Testis (tissue), 3 donors: ENCODE measurements around the gene DYRK1A. TPM values are rescaled to one million over a fixed set of nuclear protein-coding genes. Genes with fewer than 3 reads are reported as not detected.

Source experiments
- DNase-seq: peaks from one replicate; pipeline ENCODE4 v3.0.0-alpha.2; 2019
- H3K27ac ChIP-seq, 2 donors: fragments of 200-600 bp; sonication (generic); one replicate each; pipeline ENCODE4 v1.5.1; 2019
- H3K27me3 ChIP-seq: fragments of 200-600 bp; sonication (generic); one replicate; pipeline ENCODE4 v1.5.1; 2019
- H3K36me3 ChIP-seq: fragments of 200-600 bp; sonication (generic); one replicate; pipeline ENCODE4 v1.5.1; 2017; ENCODE audit warnings: low read depth; ENCODE audit errors: missing control alignments
- H3K4me1 ChIP-seq: fragments of 200-600 bp; sonication (generic); one replicate; pipeline ENCODE4 v1.5.1; 2019
- H3K4me3 ChIP-seq, 2 donors: fragments of 200-600 bp; sonication (generic); one replicate each; pipeline ENCODE4 v1.5.1; 2017 to 2019
- H3K9me3 ChIP-seq: fragments of 200-600 bp; sonication (generic); one replicate; pipeline ENCODE4 v1.5.1; 2017
- POLR2A ChIP-seq: fragments of 450-650 bp; IDR thresholded peaks from one replicate; pipeline ENCODE4 v1.6.1; 2017; ENCODE audit warnings: antibody characterized with exemption, mild to moderate bottlenecking, moderate library complexity
- WGBS, 2 donors: methylation state at CpG; one replicate each; pipeline ENCODE4 v1.1.5; 2018; 5-methylcytosine and 5-hydroxymethylcytosine counted together
- intact Hi-C: fragments of 100-400 bp; cut with DNase I; formaldehyde crosslinking; loops from one replicate; pipeline ENCODE4 v1.15.1; 2023; ENCODE audit warnings: low total_unique reads
- polyA plus RNA-seq: library from polyadenylated mRNA; stranded (reverse); fragments of 350-450 nt; fragmentation: Illumina TruSeq; extraction: RNeasy Lipid Tissue Mini Kit (QIAGEN cat#74804); gene quantifications from one replicate; pipeline ENCODE4 v1.2.3, GENCODE V29; 2014; ENCODE audit warnings: low read depth, low replicate concordance; ENCODE audit not compliant: insufficient read depth
- total RNA-seq, 2 donors: library from RNA; depleted of rRNA; stranded (reverse); fragments of >200 nt; gene quantifications; one replicate each; pipeline ENCODE4 v1.2.3, GENCODE V29; 2016
- TF ChIP-seq, protein P1 (sequence below), 3 experiments: fragments of 450-650 bp in 2 of 3; fragments of 200-600 bp in 1 of 3; sonication (generic) in 1 of 3; IDR thresholded peaks; one replicate each; pipeline ENCODE4 v1.5.1; 2016 to 2019; ENCODE audit warnings: antibody characterized with exemption in 3 of 3, mild to moderate bottlenecking in 2 of 3, moderate library complexity in 1 of 3

Gene DYRK1A
- total and polyA plus RNA-seq, 3 donors from 2014 or later, result 68.6 to 166 (median 141) TPM

DNA sequence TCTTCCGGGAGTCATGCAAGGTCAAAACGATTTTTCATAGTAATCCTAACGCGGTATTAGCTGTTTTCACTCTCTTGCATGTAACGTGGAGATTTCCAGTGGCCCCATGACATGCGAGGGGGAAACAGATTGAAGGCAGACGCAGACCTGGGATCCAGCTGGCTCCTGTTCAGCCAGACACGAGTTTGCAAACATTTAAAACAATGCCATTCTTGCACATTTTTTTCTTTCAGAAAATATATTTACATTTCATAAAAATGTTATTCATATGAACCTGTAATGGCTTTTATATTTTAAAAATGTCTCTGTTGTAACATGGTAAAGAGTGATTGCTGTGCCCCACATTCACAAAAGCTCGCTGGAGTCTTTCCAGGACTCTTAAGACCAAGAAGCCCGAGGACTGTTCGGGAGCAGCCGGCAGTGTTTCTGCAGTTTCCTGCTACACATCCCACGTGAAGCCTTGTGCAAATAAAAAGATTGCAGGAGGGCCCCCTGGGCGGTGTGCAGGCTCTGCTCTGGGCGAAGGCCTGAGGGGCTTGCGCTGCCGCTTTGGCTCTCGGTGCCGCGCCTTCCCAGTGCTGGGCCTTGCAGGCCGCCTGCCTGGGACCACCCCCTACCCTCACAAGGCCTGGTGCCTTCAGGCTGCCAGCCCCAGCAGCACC lies 184.9 kb downstream of the DYRK1A start:
- Histone ChIP-seq H3K4me3 (no peak overlapping the region), H3K4me1 (peaks cover 19% of the 10 kb centered on the region), H3K27ac (peak overlapping the region in 1 of 2 donors; percentile 6), H3K36me3 (no peaks in the 10 kb centered on the region), H3K27me3 (no peaks in the 10 kb centered on the region), H3K9me3 (no peaks in the 10 kb centered on the region)
- peak; percentile 48 for DNase-seq
- intact Hi-C loops, result loop anchor here (10.0 kb wide), 1 partner anchor 207 kb away; no protein-coding TSS in a partner anchor
- 38 to 43% methylated on average over 13 to 21 of the region's 21 CpGs for WGBS, 2 donors
- no peak for TF ChIP-seq POLR2A
- TF ChIP-seq, protein P1, sequence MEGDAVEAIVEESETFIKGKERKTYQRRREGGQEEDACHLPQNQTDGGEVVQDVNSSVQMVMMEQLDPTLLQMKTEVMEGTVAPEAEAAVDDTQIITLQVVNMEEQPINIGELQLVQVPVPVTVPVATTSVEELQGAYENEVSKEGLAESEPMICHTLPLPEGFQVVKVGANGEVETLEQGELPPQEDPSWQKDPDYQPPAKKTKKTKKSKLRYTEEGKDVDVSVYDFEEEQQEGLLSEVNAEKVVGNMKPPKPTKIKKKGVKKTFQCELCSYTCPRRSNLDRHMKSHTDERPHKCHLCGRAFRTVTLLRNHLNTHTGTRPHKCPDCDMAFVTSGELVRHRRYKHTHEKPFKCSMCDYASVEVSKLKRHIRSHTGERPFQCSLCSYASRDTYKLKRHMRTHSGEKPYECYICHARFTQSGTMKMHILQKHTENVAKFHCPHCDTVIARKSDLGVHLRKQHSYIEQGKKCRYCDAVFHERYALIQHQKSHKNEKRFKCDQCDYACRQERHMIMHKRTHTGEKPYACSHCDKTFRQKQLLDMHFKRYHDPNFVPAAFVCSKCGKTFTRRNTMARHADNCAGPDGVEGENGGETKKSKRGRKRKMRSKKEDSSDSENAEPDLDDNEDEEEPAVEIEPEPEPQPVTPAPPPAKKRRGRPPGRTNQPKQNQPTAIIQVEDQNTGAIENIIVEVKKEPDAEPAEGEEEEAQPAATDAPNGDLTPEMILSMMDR (IDR thresholded peaks at IDR 0.05), result no peak

DNA sequence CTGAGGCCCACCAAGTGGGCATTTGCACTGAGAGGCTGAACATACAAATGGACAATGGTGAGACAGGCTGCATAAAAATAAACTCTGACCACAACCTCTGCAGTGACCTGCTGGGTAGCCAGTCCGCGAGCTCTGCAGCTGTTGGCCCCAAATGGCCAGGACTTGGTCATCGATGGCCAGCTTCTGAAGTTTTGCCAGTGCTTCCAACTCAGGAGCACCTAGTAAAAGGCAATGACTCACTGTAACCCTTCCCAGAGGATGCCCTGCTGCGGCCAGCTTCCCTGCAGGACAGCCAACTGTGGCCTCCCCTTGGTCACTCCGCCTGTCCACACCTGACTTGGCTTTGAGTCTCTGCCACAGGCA lies 185.4 kb downstream of the DYRK1A start:
- no peak for DNase-seq
- no peaks in the 10 kb centered on the region for H3K9me3 ChIP-seq
- WGBS, 2 donors, result 80 to 83% methylated on average over 3 to 5 of the region's 5 CpGs
- H3K4me1 ChIP-seq, result peaks cover 19% of the 10 kb centered on the region
- peak overlapping the region in 1 of 2 donors; percentile 73 for H3K27ac ChIP-seq
- TF ChIP-seq POLR2A, result no peak
- TF ChIP-seq, protein P1 (IDR thresholded peaks at IDR 0.05), result no peak
- intact Hi-C loops, result loop anchor here (10.0 kb wide), 1 partner anchor 207 kb away; no protein-coding TSS in a partner anchor
- no peak overlapping the region for H3K4me3 ChIP-seq
- H3K36me3 ChIP-seq, result no peaks in the 10 kb centered on the region
- no peaks in the 10 kb centered on the region for H3K27me3 ChIP-seq

DNA sequence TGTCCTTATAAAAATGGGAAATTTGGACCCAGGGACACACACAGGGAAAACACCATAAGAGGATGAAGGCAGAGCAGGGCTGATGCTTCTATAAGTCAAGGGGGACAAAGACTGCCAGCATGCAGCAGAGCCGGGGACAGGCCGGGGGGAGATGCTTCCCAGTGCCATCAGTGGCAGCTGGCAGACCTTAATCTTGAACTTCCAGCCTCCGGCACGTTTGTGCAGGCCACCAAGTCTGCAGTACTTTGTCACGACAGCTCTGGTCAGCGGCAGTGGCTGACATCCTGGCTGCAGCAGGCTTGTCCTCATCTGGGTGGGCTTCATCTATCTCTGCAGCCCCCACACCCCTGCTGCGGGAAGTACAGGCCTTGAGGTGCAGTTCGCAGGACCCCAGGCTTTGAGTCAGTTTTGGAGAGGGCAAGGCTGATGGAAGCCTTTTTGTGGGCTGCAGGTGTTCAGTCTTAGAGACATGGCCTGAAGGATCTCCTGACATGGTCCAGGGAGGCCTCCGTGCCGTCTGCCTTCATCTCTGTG lies 186.0 kb downstream of the DYRK1A start:
- peak overlapping the region; percentile 47 to 73 for H3K27ac ChIP-seq
- H3K27me3 ChIP-seq, result no peaks in the 10 kb centered on the region
- no peak overlapping the region for H3K4me3 ChIP-seq
- peaks cover 19% of the 10 kb centered on the region for H3K4me1 ChIP-seq
- no peaks in the 10 kb centered on the region for H3K9me3 ChIP-seq
- no peak for DNase-seq
- TF ChIP-seq, protein P1 (IDR thresholded peaks at IDR 0.05), result no peak
- no peak for TF ChIP-seq POLR2A
- intact Hi-C loops, result loop anchor here (10.0 kb wide), 1 partner anchor 208 kb away; no protein-coding TSS in a partner anchor
- H3K36me3 ChIP-seq, result no peaks in the 10 kb centered on the region
- 71 to 82% methylated on average over 7 to 10 of the region's 10 CpGs for WGBS, 2 donors

DNA sequence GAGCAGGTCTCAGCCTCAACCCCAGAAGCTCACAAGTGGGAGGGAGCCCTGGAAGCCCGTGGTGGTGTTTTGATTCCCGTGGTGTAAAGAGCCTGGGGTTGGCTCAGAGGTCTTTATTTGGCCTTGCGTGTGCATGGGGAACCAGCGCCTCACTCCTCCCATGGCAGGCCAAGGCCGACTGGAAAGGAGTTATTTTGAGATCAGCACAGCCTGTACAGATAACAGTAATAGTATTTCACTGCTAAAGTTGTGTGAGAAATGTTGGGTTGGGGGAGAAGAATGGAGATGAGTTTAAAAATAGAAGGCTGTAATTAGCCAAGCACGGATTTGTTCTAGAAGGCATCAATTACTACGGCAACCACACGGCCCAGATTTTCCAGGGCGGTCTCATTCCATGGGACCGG lies 186.5 kb downstream of the DYRK1A start:
- no peak for TF ChIP-seq POLR2A
- TF ChIP-seq, protein P1 (IDR thresholded peaks at IDR 0.05), result no peak
- no peaks in the 10 kb centered on the region for H3K36me3 ChIP-seq
- peak overlapping the region; percentile 63 to 73 for H3K27ac ChIP-seq
- H3K9me3 ChIP-seq, result no peaks in the 10 kb centered on the region
- no peak overlapping the region for H3K4me3 ChIP-seq
- peak; percentile 71 for DNase-seq
- WGBS, 2 donors, result 35 to 38% methylated on average over 10 of the region's 10 CpGs
- intact Hi-C loops, result loop anchor here (10.0 kb wide), 1 partner anchor 208 kb away; no protein-coding TSS in a partner anchor
- peaks cover 19% of the 10 kb centered on the region for H3K4me1 ChIP-seq
- H3K27me3 ChIP-seq, result no peaks in the 10 kb centered on the region
